Activated CD4-positive, alpha-beta T cell treated with anti-CD3 and anti-CD28 coated beads for 1 hour (primary cell): ENCODE data around the gene SPPL3.

ENCODE experiments used
- DNase-seq: peaks from one replicate; pipeline ENCODE4 v3.0.0-alpha.2; 2020

The SPPL3 gene

DNA sequence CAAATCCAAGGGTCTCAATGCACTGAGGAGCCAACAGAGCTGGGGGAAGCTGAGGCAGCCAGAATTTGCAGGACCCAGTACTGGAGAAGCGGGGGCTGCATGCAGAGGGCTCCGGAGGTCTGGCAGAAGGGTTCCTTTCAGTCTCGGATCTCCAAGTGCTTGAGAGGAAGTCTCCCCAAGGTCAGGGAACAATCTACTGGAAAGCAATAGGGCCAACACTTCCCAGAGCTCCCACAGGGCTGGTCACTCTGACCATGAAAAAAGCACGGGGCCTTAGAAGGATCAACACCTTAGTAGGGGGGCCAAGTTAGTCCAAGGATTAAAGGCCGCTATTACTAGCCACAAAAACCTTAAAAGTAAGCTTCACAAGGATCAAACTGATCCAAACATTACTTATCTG lies 31.7 kb downstream of the SPPL3 start:
- DNase-seq: no peak

- no peak for DNase-seq
These were observed 33.7 kb downstream of the SPPL3 start for GRCh38 chr12:120870415-120870814.

DNA sequence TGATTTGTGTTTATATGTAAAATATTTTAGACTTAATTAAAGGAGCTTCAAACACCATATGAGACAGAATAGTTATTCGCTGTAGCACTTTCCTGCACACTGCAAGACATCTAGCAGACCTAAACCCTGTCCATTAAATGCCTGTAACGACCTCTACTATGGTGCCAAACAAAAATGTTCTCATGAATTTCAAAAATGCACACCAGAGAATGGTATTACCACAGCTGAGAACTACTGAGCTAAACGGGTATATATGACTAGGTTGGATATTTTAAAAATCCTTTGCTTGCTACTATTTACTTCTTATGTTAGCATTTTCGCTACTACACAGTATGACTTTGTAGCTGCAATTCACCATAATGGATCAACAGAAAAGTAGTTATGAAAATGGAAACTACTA lies 34.8 kb downstream of the SPPL3 start:
- DNase-seq: no peak

DNA sequence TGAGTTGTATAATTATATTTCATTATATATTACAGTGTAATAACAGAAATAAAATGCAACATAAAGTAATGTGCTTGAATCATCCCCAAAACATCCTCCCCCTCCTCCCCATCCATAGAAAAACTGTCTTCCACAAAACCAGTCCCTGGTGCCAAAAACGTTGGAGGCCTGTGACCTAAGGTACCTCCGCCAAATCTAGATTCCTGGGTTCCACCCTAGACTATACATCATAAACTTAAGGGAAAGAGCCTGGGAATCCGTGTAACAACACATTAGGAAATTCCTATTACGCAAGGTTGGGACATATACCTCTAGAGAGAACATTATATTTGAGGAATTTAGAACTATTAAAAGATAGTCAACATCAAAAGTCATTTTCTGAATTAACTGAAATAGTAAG lies 38.0 kb downstream of the SPPL3 start:
- no peak for DNase-seq

DNA sequence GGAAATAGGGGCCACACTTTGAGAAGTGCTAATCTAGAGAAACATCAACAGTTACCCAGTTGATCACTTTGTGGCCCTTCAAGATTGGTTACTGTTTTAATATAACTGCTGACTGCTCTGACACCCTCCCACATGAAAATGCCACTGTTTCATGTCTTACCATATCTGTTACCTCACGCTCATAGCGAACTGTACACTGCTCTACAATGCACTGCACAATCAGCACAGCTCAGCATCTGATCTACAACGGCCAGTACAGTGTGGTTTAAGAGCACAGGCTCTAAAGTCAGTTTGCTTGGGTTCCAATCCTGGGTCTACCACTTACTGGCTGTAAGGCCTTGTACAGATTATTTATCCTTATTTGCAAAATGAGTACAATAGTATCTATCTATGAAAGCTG lies 39.1 kb downstream of the SPPL3 start:
- DNase-seq: no peak

DNA sequence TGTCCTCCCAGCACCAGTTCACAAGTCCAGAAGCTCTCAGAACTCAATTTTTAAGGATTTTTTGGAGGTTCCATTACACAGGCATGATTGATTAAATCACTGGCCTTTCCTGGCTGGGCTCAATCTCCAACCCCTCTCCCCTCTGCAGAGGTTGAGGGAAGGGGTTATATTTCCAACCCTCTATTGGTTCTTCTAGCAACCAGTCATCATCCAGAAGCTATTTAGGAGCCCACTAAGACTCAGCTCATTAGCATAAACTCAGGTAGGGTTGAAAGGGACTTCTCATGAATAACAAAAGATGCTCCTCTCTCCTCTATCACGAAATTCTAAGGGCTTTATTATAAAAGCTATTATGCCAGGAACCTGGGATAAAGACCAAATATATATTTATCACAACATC lies 41.5 kb downstream of the SPPL3 start:
- DNase-seq: no peak

- no peak for DNase-seq
These were observed 42.9 kb downstream of the SPPL3 start for GRCh38 chr12:120861074-120861795.

DNA sequence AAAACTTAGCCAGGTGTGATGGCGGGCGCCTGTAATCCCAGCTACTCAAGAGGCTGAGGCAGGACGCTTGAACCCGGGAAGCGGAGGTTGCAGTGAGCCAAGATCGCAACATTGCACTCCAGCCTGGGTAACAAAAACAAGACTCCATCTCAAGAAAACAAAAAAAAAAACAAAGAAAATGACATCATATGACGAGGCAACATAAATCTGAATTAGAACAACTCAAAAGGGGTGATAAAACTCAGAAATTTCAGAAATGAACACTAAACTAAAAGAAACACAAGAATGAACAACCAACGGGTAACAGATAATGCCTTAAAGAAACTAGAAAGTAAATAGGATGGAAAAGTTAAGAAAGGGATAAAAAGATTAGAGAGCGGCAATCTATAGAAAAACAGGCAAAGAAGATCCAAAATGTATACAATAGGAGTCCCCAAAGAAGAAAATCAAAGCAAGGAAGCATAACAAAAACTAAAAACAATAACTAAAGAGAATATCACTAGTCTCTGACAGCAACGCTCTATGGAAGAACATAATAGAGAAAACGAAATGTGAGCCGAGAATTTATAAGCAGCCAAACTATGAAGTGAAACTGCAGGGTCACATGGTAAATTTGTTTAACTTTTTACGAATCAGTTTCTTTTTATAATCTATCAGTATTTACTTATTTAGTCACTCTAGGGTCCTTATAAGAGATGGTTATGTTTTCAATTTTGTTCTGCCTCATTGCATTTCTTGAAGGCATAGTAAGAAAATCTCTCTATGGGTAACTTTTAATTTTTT lies 45.7 kb downstream of the SPPL3 start:
- DNase-seq: no peak

DNA sequence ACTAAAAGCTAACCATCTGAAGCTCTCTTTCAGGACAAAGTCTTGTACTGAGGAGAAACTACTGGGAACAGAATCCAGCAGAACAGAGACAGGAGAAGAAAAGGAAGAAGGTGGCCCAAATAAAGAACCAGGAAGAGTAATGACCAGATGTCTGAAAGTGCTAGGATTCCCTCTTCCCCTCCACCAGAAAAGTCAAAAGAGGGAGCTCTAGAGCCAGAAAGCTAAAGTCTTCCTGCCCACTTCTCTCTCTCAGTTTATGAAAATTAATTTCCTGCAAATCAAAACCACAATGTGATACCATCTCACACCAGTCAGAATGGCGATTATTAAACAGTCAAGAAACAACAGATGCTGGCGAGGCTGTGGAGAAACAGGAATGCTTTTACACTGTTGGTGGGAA lies 47.2 kb downstream of the SPPL3 start:
- no peak for DNase-seq

- DNase-seq: no peak
These were observed 48.2 kb downstream of the SPPL3 start for GRCh38 chr12:120855823-120856588.

- no peak for DNase-seq
These were observed 49.4 kb downstream of the SPPL3 start for GRCh38 chr12:120854804-120855203.

GRCh38 chr12:120853188-120853587 lies 51.0 kb downstream of the SPPL3 start:
- no peak for DNase-seq

GRCh38 chr12:120851944-120852343 lies 52.2 kb downstream of the SPPL3 start:
- no peak for DNase-seq

DNA sequence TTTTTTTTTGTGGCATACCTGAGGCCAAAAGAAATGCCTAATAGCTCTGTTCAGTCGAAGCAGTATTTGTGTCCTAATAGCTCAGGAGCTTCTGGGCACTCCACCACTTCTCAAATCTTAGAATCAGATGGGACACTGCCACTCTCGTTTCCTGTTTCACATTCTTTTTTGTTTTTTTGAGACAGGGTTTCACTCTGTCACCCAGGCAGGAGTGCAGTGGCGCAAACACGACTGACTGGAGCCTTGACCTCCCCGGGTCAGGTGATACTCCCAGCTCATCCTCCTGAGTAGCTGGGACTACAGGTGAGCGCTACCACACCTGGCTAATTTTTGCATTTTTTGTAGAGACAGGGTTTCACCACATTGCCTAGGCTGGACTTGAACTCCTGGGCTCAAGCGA lies 52.7 kb downstream of the SPPL3 start:
- no peak for DNase-seq

DNA sequence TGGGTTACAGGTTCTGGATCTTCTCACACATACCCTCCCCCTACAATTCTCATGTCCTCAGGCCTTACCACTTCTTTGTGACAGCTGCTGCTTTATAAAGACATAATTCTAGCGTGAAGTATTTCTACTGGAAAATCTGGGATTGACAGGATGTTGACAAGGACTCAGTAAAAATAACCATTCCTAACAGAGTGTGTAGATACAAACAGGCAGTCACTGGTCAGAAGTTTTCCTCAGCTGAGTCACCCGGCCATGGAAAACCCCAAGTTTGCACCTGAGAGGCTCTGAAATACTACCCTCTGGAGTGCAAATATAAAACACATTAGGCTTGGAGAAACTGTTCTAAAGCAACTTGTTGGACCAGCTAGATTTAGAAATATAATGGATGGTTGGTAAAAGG lies 54.4 kb downstream of the SPPL3 start:
- DNase-seq: no peak

DNA sequence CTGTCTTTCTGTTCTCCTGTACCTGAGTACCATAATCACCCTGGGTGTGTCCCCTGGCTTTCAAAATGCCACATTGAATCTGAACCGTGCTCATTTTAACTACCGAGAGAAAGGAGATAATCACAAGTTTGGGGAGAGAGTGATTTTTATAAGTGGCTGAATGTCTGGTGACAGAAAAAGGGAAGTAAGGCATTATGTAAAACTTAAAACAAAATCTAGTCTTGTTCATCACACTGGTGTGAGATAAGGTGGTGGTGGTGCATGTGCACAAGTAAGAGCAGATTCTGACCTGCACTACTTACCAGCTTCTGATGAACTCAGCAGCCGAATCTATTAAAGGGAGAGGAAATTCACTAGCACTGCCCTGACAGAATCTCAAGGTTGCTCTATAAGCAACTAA lies 56.3 kb downstream of the SPPL3 start:
- no peak for DNase-seq

DNA sequence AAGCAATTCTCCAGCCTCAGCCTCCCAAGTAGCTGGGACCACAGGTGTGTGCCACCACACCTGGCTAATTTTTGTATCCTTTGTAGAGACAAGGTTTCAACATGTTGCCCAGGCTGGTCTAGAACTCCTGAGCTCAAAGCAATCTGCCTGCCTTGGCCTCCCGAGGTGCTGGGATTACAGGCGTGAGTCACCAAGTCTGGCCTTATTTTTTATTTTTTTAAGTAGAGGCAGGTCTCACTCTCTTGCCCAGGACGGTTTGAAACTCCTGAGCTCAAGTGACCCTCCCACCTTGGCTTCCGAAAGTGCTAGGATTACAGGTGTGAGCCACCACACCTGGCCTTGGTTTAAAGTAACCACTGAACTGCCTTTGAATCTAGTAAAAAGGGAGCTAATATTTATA lies 56.8 kb downstream of the SPPL3 start:
- DNase-seq: no peak

GRCh38 chr12:120846721-120847120 lies 57.4 kb downstream of the SPPL3 start:
- DNase-seq: no peak

- DNase-seq: no peak
These were observed 58.5 kb downstream of the SPPL3 start for GRCh38 chr12:120845696-120846095.

DNA sequence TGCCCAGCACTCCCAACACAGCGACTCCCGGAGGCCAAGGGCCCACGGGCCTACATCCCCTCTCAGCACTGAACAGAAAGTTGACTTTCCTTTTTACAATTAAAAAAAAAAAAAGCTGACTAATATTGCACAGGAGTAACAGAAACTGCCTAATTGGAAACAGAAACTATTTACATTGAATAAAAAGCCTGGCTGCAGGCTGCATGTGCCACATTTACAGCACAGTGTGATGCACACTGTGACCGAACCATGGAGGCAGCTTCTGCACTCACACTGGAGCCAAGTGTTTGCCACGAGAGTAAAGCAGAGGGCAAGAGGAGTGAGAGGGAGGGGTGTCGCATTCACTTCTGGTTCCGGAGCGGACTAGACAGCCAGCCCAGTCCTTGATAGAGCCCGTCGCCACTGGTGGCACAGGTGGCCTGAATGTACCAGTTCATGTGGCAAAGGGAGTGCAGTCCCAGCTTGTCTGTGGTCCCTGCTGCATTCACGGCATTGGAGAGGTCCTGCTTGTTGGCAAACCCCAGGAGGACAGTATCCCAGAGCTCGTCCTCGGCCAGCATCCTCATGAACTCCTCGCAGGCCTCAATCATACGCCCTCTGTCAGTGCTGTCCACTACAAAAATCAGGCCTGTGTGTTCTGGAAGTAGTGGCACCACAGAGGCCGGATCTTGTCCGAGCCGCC lies 59.2 kb downstream of the SPPL3 start:
- no peak for DNase-seq

- no peak for DNase-seq
These were observed 59.9 kb downstream of the SPPL3 start for GRCh38 chr12:120844297-120844696.

- DNase-seq: no peak
These were observed 60.7 kb downstream of the SPPL3 start for GRCh38 chr12:120843472-120843871.

GRCh38 chr12:120842595-120842994 lies 61.6 kb downstream of the SPPL3 start:
- DNase-seq: no peak
